HG02870 (cell line): Measurements from ENCODE around the gene SAE1.
"Not testable (repeated sequence)": the region's sequence is repeated elsewhere in the genome, so short reads cannot be mapped to it uniquely, and the experiment has no call there.

ENCODE experiments used
- ATAC-seq: cut with Tn5 transposase; IDR thresholded peaks from one replicate; pipeline ENCODE4 v1.9.1; 2021; ENCODE audit warnings: mild to moderate bottlenecking, moderate library complexity; ENCODE audit not compliant: unreplicated experiment

The SAE1 gene

GRCh38 chr19:47130589-47131227, at the start of gene SAE1:
SAE1 (plus strand) TSS chr19:47130835; CDS start chr19:47130931, 96 bp downstream.
- ATAC-seq = peak; percentile 85

- no peak for ATAC-seq
These were observed 49.5 kb upstream of the SAE1 start for GRCh38 chr19:47081095-47081494.

GRCh38 chr19:47082493-47082892, 48.1 kb upstream of the SAE1 start:
- no peak for ATAC-seq

GRCh38 chr19:47084879-47085439, 45.7 kb upstream of the SAE1 start:
- no peak for ATAC-seq

GRCh38 chr19:47086280-47086679, 44.4 kb upstream of the SAE1 start:
- no peak for ATAC-seq

- ATAC-seq = no peak
These were observed 40.8 kb upstream of the SAE1 start for GRCh38 chr19:47089767-47090350.

- ATAC-seq = no peak
These were observed 37.4 kb upstream of the SAE1 start for GRCh38 chr19:47093254-47093653.

- no peak for ATAC-seq
These were observed 36.8 kb upstream of the SAE1 start for GRCh38 chr19:47093841-47094240.

- ATAC-seq = no peak
These were observed 35.8 kb upstream of the SAE1 start for GRCh38 chr19:47094557-47095475.

GRCh38 chr19:47095476-47096099, 35.0 kb upstream of the SAE1 start:
- ATAC-seq = no peak

GRCh38 chr19:47096100-47096704, 34.4 kb upstream of the SAE1 start:
- no peak for ATAC-seq

- no peak for ATAC-seq
These were observed 33.9 kb upstream of the SAE1 start for GRCh38 chr19:47096721-47097120.

- no peak for ATAC-seq
These were observed 33.0 kb upstream of the SAE1 start for GRCh38 chr19:47097396-47098201.

- ATAC-seq = no peak
These were observed 32.0 kb upstream of the SAE1 start for GRCh38 chr19:47098608-47099007.

- ATAC-seq = no peak
These were observed 31.0 kb upstream of the SAE1 start for GRCh38 chr19:47099576-47100050.

- ATAC-seq = no peak
These were observed 30.3 kb upstream of the SAE1 start for GRCh38 chr19:47100290-47100689.

GRCh38 chr19:47101116-47101515, 29.5 kb upstream of the SAE1 start:
- not testable (repeated sequence) for ATAC-seq

GRCh38 chr19:47102346-47103060, 28.1 kb upstream of the SAE1 start:
- no peak for ATAC-seq

- no peak for ATAC-seq
These were observed 26.0 kb upstream of the SAE1 start for GRCh38 chr19:47104680-47105079.
